NCI-H460 (cell line): ENCODE measurements around the gene GFAP. TPM values are rescaled to one million over a fixed set of nuclear protein-coding genes. Genes with fewer than 3 reads are reported as not detected.

Experiments
- DNase-seq: peaks from one replicate; pipeline ENCODE4 v3.0.0-alpha.2; 2016; ENCODE audit warnings: low read depth; ENCODE audit errors: extremely low read depth
- total RNA-seq: library from RNA; depleted of rRNA; stranded (reverse); fragments of >200 nt; shearing (Covaris generic); gene quantifications from 2 replicates; pipeline ENCODE4 v1.2.3, GENCODE V29; 2014

Gene GFAP
- total RNA-seq, 1 experiment from 2014 or later: 0.32 TPM

DNA sequence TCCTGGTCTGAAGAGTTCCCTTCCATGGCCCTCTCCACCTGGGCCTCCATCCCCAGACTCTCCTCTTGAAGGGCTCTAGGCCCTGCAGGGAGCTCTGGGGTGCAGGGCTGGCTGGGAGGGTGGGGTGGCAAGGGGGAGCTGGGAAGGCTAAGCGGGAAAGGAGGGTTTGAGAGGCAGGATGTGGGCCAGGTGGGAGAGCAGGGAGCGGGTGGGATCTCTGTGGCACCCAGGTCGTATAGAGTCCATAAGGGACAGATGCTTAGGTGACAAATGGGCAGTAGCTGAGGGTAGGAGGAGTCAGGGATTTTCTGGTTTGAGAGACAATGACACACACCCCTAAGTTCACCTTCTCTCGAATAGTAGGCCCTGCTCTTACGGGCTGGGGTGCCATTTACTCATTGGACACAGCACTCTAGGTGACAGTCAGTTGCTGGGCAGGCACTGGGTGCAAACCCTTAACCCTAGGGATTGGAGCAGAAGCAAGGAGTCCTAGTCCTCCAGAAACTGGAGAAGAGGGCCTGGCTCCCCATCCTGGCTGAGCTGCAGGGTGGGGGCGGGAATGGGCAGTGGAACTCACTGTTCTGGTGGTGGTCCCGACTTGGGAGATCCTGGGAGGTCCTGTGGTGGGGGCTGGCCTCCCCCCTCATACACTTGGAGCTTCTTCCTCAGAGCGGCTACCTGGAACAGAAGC lies 16.9 kb upstream of the GFAP start:
- DNase-seq: no peak

DNA sequence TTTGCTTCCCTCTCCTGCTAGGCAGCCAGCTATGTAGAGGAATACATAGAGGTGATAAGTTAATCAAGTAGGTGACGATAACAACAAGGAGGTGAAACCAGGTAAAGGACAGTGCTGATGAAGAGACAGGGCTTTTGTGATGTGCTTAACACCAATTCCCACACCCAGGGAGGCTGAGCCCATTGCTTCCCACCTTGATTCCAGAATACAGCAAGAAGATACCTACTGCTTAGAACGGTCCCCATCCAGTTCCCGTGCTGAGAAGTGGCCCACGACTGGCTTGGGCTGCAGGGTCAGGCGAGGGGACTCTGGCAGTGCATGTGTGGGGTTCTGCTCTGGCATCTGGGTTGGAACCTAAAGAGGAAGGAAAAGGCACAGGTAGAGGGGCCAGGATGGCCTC lies 16.1 kb upstream of the GFAP start:
- no peak for DNase-seq

DNA sequence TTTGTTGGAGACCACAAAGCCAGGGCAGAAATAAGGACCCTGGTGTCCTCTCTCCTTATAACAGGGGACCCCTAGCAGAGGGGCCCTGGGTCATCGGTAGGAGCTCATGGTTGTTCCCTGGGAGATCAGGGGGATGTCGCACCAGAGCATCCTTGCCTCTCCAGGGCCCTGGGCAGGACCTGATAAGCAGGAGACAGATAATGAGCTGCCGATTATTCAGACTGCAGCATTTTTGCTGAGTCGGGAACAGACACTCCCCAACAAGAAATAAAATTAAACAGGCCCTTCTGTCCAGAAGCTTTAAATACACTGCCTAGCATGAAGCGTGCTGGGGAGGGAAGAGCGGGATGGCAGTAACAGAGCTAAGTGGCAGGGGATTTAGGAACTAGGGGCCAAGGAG lies 15.4 kb upstream of the GFAP start:
- no peak for DNase-seq

- no peak for DNase-seq
These were observed 13.8 kb upstream of the GFAP start for GRCh38 chr17:44928950-44929720.

GRCh38 chr17:44928136-44928535 lies 12.8 kb upstream of the GFAP start:
- DNase-seq: no peak

GRCh38 chr17:44927696-44928095 lies 12.4 kb upstream of the GFAP start:
- no peak for DNase-seq

- DNase-seq: no peak
These were observed 11.7 kb upstream of the GFAP start for GRCh38 chr17:44926821-44927525.

- no peak for DNase-seq
These were observed 10.7 kb upstream of the GFAP start for GRCh38 chr17:44925731-44926697.

- no peak for DNase-seq
These were observed 8.8 kb upstream of the GFAP start for GRCh38 chr17:44924107-44924544.

- no peak for DNase-seq
These were observed 7.6 kb upstream of the GFAP start for GRCh38 chr17:44922746-44923470.

DNA sequence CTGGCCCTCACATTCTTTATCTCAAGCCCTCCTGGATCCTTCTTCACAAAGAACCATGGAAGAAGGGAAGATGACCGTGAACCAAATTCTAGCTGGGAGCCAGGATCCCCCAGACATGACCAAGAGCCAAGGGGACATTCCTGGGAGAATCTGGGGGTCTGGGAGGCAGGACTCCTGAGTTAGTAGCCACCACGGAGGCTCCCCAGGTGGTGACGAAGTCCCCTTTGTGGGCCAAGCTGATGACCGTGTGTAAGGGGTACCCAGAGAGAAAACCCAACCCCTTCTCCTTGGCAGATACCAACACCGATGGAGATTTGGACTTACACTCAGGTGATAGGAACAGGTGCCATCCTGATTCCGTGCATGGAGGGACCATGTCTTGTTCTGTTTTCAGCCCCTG lies 6.8 kb upstream of the GFAP start:
- no peak for DNase-seq

- DNase-seq: no peak
These were observed 6.0 kb upstream of the GFAP start for GRCh38 chr17:44921122-44921882.

- DNase-seq: no peak
These were observed 5.3 kb upstream of the GFAP start for GRCh38 chr17:44920565-44920940.

- DNase-seq: peak; percentile 81
These were observed 4.7 kb upstream of the GFAP start for GRCh38 chr17:44919885-44920564.

GRCh38 chr17:44919411-44919810 lies 4.1 kb upstream of the GFAP start:
- no peak for DNase-seq

- DNase-seq: no peak
These were observed 2.7 kb upstream of the GFAP start for GRCh38 chr17:44918006-44918405.

DNA sequence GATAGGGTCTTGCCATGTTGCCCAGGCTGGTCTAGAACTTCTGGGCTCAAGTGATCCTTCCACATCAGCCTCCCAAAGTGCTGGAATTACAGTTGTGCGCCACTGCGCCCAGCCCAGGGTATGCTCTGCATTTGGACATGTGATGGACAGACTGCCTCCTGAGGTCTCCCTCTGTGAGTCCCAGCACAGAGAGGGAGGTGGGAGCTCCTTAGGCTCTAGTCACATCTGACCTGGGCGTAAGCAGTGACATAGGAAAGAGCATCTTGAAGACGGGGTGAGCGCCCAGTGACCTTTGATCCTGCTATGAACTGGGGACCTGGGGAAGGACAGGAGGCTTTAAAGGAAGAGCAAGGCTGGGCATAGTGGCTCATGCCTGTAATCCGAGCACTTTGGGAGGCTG lies 2.2 kb upstream of the GFAP start:
- DNase-seq: no peak

DNA sequence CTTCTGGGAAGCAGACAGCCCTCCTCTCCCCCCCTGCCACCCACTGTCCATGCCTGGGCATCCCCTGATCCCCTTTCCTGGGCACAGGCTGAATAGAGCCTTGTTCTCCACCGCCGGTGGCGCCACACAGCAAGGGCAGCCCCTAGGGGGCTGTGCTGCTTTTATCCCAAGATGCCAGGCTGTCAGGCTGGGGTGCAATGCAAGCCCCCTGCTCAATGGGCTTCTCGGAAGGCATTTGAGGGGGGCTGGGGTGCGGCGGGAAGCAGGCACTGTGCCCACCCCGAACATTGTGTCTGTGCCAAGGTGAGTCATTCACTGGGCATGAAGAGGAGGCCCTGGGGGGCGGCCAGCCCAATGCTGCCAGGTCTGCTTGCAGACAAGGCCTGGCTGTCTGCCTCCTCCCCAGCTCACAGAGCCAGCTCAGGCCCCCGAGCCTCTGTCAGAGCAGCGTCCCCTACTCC lies 1.5 kb upstream of the GFAP start:
- DNase-seq: no peak
